ENCODE data around the gene GOLGA7B.

DNA sequence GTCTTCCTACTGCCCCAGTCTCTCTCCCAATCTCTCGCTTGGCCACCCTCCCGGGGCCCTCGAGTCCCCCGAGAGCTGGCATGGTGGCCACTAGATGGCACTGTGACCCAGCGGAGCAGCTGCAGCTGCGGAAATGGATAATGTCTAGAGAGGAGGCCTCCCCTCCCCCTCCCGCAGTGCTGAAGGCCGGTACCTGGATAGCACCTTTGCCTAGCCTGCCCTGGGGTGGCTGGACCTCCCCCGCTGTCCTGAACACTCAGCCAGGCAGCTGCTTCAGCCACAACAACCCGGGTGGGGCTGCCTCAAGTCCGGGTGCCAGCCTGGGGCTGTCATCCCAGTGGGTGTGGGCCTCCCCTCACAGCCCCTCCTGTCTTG lies 65.2 kb downstream of the GOLGA7B start:
- TF ChIP-seq GATA2 (IDR thresholded peaks at IDR 0.05; ENCODE audit: low read depth, low read length) = no peak
- no peak for TF ChIP-seq GATA3 (IDR thresholded peaks at IDR 0.05; ENCODE audit: low read depth, low read length)
